Measurements from ENCODE around the gene TM9SF4. TPM values are rescaled to one million over a fixed set of nuclear protein-coding genes. Genes with fewer than 3 reads are reported as not detected.
"Not testable (repeated sequence)": the region's sequence is repeated elsewhere in the genome, so short reads cannot be mapped to it uniquely, and the experiment has no call there.

Gene TM9SF4
- total RNA-seq, 1 donor from 2014 or later = 52.2 TPM

- no peak for DNase-seq (ENCODE audit: extremely low read depth, low read depth, low spot score)
Observed at GRCh38 chr20:32188376-32189122, 79.0 kb downstream of the TM9SF4 start.

DNA sequence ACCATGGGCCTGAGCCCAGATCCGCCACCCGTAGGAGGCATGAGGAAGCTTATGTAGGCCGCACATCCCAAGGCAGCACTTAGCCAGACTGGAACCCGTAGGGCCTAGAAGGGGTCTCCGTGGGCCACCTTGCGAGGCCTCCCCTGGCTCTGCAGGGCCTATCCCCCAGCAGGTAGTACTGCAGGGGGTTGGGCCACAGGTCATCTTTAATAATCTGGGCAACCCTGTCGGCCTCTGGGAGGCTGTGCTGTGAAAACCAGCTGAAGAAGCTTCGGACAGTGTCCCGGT lies 79.6 kb downstream of the TM9SF4 start:
- DNase-seq (ENCODE audit: extremely low read depth, low read depth, low spot score) = no peak

- DNase-seq (ENCODE audit: extremely low read depth, low read depth, low spot score) = no peak
Observed at GRCh38 chr20:32189691-32190615, 80.4 kb downstream of the TM9SF4 start.

DNA sequence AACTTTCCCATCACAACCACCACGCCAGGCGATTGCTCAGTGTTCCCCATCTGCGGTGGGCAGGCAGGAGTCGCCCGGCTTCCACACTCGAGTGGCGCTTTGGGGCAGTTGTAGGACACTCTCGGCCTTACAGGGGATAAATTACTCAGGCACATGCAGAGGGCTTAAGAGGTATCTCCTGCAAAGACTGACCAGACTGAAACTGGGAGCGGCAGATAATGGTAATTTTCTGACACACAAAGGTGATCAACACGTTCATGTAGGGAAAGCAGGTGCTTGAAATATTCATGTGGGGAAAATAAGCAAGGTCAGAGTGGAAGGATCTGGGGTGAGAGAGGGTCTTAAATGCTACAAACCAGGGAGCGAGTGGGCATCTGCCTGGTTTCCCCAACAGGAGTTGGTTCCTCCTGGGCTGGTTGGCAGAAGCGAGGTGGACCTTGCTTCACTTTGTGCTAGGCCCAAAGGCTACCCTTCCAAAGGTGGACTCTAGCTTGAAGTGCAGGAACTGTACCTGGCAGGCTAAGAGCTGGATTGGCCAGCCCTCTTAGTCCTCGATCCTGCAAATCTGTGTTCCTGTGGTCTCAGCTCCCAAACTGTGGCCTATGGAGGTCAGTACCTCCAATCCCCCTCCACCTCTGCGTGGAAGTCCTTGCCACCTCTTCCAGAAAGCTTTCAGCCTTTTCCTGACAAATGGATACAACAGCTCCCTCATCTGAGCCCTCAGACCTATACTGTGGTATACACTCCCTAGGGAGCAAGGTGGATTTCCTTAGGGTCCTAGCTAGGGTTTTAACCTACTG lies 81.3 kb downstream of the TM9SF4 start:
- no peak for DNase-seq (ENCODE audit: extremely low read depth, low read depth, low spot score)

DNA sequence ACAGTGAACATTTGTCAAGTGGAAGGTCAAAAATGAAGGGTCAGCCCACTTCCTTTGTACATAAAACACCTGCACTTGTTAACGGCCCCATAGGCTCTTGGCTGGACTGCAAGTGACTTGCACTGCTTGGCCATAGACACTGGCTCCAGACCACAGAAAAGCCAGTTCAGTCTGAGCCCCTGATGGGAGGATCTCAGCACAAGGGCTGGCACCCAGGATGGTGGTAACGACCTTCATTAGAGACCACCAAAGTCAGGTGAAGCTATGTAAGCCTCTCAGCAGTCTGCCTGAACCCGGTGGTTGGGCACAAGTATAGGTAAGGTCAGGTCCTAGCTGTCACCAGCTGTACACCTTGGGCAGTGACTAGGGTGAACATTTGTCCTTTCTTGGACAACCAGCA lies 81.9 kb downstream of the TM9SF4 start:
- DNase-seq (ENCODE audit: extremely low read depth, low read depth, low spot score) = no peak

- no peak for DNase-seq (ENCODE audit: extremely low read depth, low read depth, low spot score)
Observed at GRCh38 chr20:32191873-32192272, 82.4 kb downstream of the TM9SF4 start.

GRCh38 chr20:32192698-32193097 lies 83.2 kb downstream of the TM9SF4 start:
- no peak for DNase-seq (ENCODE audit: extremely low read depth, low read depth, low spot score)

DNA sequence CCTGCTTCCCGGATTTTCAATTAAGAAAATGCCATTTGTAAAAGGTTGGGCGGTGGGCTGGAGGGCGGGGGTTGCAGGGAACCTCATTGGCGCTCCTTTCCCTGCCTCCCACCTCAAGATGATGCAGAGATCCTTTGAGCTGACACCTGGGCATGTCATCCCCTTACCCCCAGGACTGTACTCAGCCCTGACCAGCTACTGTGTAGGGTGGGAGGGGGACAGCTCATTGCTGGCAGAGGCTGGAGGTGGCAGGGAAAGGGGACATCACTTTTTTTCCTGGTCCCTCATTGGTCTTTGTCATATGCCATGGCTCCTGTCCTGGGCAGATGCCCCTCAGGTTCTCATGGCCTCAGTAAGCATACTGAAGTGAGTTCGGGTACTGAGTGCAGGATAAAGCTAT lies 83.8 kb downstream of the TM9SF4 start:
- DNase-seq (ENCODE audit: extremely low read depth, low read depth, low spot score) = not testable (repeated sequence)

GRCh38 chr20:32193996-32194395 lies 84.5 kb downstream of the TM9SF4 start:
- no peak for DNase-seq (ENCODE audit: extremely low read depth, low read depth, low spot score)

GRCh38 chr20:32195581-32195980 lies 86.1 kb downstream of the TM9SF4 start:
- no peak for DNase-seq (ENCODE audit: extremely low read depth, low read depth, low spot score)

DNA sequence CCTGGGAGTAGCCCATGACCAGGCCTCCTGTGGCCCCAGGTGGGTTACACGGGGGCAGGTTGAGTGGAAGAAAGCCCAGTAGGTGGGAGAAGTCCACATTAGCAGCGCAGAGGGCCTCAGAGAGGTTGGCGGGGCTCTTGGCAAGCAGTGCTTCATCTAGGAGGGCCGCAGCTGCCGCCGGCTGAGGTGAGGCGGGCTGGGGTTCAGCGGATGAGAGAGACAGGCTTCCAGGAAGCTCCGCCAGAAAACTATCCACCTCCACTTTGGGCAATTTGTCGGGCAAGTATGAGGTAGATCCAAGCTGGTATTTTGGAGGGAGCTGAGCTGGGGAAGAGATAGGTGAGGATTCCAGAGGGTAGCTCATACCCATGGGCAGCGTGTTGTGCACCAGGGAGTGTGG lies 87.1 kb downstream of the TM9SF4 start:
- DNase-seq (ENCODE audit: extremely low read depth, low read depth, low spot score) = not testable (repeated sequence)

DNA sequence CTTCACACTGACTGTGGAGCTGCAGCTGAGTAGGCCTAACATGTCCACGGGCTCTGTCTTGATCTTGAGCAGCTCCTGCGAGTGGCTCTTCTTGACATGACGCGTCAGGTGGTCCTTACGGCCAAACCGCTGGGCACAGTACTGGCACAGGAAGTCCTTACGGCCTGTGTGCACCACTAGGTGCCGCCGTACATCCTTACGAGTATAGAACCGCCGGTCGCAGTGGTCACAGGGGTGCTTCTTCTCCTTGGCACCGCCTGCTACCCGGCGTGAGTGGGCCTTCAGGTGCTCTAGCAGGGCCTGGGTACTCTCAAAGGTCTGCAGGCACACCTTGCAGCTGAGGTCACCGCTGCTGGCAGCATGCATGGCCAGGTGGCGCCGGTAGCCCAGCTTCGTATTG lies 87.6 kb downstream of the TM9SF4 start:
- DNase-seq (ENCODE audit: extremely low read depth, low read depth, low spot score) = not testable (repeated sequence)

- DNase-seq (ENCODE audit: extremely low read depth, low read depth, low spot score) = no peak
Observed at GRCh38 chr20:32199006-32199405, 89.5 kb downstream of the TM9SF4 start.

- DNase-seq (ENCODE audit: extremely low read depth, low read depth, low spot score) = no peak
Observed at GRCh38 chr20:32201296-32201976, 91.9 kb downstream of the TM9SF4 start.

DNA sequence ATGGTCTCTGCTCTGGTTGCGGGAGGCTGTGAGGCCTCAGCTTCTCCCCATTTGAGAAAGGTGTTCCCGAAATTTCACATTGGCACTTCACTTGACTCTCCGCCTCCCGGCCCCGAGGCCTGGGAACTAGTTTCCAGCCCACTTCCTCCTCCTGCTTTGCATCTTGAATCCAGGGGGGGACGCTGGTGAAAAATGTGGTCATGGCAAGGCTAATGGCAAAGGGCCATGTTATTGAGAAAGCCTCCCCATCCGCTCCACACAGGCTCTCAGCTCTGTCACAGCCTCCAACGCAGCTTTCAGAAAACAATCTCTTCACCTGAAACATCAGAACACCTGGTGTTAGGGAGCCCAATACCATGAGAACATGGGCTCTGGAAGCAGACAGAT lies 92.5 kb downstream of the TM9SF4 start:
- DNase-seq (ENCODE audit: extremely low read depth, low read depth, low spot score) = no peak

DNA sequence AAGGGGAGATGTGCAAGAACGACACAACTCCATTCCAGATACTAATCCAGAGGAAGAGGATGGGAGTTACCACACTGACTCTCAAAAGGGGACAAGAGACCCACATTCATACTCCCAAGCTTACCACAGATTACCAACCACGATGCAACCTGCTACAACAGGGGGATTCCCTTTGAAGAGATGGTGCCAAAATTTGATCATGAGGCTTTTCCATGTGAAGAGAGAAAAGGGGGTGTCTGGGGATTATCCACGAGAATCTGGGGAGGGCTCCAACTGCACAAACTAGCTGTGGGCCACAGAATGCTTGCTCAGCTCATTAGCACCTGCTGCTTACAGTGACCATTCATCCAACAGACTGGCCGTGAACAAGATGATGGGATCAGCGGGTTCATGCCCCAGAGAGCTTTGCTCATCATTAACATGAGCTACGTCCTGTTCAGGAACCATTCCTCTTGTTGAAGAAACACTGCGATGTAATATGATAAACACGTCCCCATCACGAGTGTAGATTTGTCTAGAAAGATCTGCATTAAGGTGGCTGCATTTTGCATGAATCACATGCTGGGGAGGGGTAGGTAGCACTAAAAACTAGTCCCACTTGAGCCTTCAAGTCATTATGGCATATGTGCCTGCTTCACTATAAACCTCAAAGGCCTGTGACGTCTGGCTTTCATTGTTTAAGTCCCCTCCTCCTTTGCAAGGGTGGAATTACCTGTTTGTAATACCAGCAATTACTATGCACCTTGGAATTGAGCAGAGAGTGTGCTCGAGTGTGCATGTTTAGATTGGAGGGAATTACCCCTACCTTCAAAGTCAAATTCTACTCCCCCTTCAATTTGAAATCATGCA lies 94.1 kb downstream of the TM9SF4 start:
- no peak for DNase-seq (ENCODE audit: extremely low read depth, low read depth, low spot score)

- no peak for DNase-seq (ENCODE audit: extremely low read depth, low read depth, low spot score)
Observed at GRCh38 chr20:32204205-32205109, 94.9 kb downstream of the TM9SF4 start.

DNA sequence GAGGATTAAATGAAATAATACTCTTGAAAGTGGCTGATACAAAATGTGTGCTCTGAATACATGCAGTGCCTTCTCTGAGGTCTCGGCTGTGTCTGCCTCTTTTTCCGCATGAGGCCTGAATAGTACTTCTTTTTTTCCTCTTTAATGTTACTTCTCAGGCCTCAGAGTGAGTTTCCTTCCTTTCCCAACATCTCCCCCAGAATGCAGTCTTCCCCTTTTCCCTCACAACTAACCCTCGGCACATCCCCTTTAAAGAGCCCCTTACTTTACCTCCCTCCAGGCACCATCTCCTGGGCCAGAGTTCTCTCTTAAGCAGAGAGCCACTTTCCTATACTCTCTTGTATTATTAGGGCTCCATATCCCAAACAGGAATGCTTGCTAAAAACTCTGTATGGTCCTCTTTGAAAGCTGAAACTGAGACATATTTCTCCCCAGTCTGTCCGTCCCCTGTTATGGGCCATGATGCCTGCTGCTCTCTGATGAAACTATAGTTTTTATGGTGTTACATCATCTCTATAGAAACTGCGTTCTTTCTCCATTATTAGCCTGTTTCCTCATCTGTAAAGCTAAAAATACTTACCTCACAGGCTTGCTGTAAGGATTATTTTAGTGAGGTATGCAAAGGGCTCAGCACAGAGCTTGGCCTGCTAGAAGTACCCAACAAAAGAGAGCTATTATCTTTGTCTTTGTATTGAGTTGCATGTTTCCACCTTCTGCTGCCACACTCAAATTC lies 95.8 kb downstream of the TM9SF4 start:
- no peak for DNase-seq (ENCODE audit: extremely low read depth, low read depth, low spot score)
